Stomach (tissue), 9 donors: Measurements from ENCODE around the gene CDHR3. TPM values are rescaled to one million over a fixed set of nuclear protein-coding genes. Genes with fewer than 3 reads are reported as not detected.

Experiments
- DNase-seq, 2 donors: peaks; one replicate each; pipeline versions ENCODE4 v3.0.0 to v3.0.0-alpha.2; 2013 to 2019
- H3K27ac ChIP-seq, 5 donors: fragments of 200-600 bp in 4 of 5; sonication (generic) in 4 of 5; one replicate each; pipeline ENCODE4 v1.5.1; 2013 to 2019; ENCODE audit warnings: mild to moderate bottlenecking in 1 of 5, moderate library complexity in 1 of 5
- H3K27me3 ChIP-seq, 3 donors: fragments of 200-600 bp; sonication (generic); one replicate each; pipeline ENCODE4 v1.5.1; 2017 to 2019; ENCODE audit warnings: mixed run types in 1 of 3
- H3K36me3 ChIP-seq, 4 donors: fragments of 200-600 bp; sonication (generic); 1 replicate in 3 of 4; 2 replicates in 1 of 4; pipeline ENCODE4 v1.5.1; 2016 to 2019
- H3K4me1 ChIP-seq, 4 donors: fragments of 200-600 bp; sonication (generic); one replicate each; pipeline ENCODE4 v1.5.1; 2016 to 2019
- H3K4me3 ChIP-seq, 4 donors: fragments of 200-600 bp; sonication (generic) in 3 of 4; one replicate each; pipeline ENCODE4 v1.5.1; 2016 to 2019; ENCODE audit warnings: mild to moderate bottlenecking in 1 of 4
- H3K9me3 ChIP-seq, 4 donors: fragments of 200-600 bp; sonication (generic); one replicate each; pipeline ENCODE4 v1.5.1; 2016 to 2019
- CTCF ChIP-seq, 7 experiments: fragments of 450-650 bp in 4 of 7; fragments of 200-600 bp in 3 of 7; sonication (generic) in 3 of 7; IDR thresholded peaks; one replicate each; pipeline ENCODE4 v1.5.1; 2016 to 2019; ENCODE audit warnings: antibody characterized with exemption in 7 of 7, control low read depth in 2 of 7, mild to moderate bottlenecking in 1 of 7
- EP300 ChIP-seq: sonication (generic); formaldehyde crosslinking; IDR thresholded peaks from one replicate; pipeline ENCODE4 v1.6.1; 2017; ENCODE audit warnings: antibody characterized with exemption
- POLR2A ChIP-seq, 4 donors: fragments of 450-650 bp; IDR thresholded peaks; one replicate each; pipeline ENCODE4 v1.6.1; 2016; ENCODE audit warnings: antibody characterized with exemption in 4 of 4, control low read depth in 2 of 4, mild to moderate bottlenecking in 1 of 4, moderate library complexity in 1 of 4
- POLR2AphosphoS5 ChIP-seq, 3 donors: sonication (generic); formaldehyde crosslinking; IDR thresholded peaks; one replicate each; pipeline ENCODE4 v1.6.1; 2016; ENCODE audit warnings: antibody characterized with exemption in 3 of 3
- WGBS, 5 donors: extraction: QIAGEN DNeasy Blood & Tissue Kit in 3 of 5; methylation state at CpG; one replicate each; pipeline versions ENCODE4 v1.1.5 to v1.1.7; 2013 to 2018; 5-methylcytosine and 5-hydroxymethylcytosine counted together
- intact Hi-C: fragments of 100-400 bp; cut with DNase I; formaldehyde crosslinking; loops from one replicate; pipeline ENCODE4 v1.15.1; 2023; ENCODE audit warnings: low total_unique reads
- polyA plus RNA-seq, 3 donors: library from polyadenylated mRNA; stranded (reverse); fragments of 200-250 nt; gene quantifications; one replicate each; pipeline ENCODE4 v1.2.3, GENCODE V29; 2013
- total RNA-seq, 5 donors: library from RNA; depleted of rRNA; stranded (reverse); fragments of >200 nt; gene quantifications; one replicate each; pipeline versions ENCODE4 v1.1.0 to v1.2.3, GENCODE V29; 2014 to 2016
- donor health status: healthy with polysubstance abuse.
- donor health status: Bipolar disorder and iron deficiency.
- donor health status: healthy.

CDHR3 gene
- total and polyA plus RNA-seq, 8 donors, result 1.2 to 62.5 (median 10.6) TPM

GRCh38 chr7:105934572-105935185 lies 28.4 kb upstream of the CDHR3 start:
- no peaks in the 10 kb centered on the region for H3K27me3 ChIP-seq
- H3K4me1 ChIP-seq, result peaks cover 7 to 31% (median 24%) of the 10 kb centered on the region in 4 donors
- whole genome bisulfite sequencing, 5 donors, result 34 to 61% (median 51%) methylated on average over 7 of the region's 7 CpGs
- H3K36me3 ChIP-seq, result no peaks in the 10 kb centered on the region
- intact Hi-C loops, result loop anchor here (10.0 kb wide), 1 partner anchor 80 kb away; no protein-coding TSS in a partner anchor
- H3K4me3 ChIP-seq, result no peak overlapping the region
- peak overlapping the region; percentile 61 to 70 (median 63) for H3K27ac ChIP-seq
- peak in 5 of 7 experiments; percentile 41 to 82 (median 48) for TF ChIP-seq CTCF (IDR thresholded peaks at IDR 0.05)
- peak in 2 of 3 donors; percentile 26 to 54 for TF ChIP-seq POLR2AphosphoS5 (IDR thresholded peaks at IDR 0.05)
- TF ChIP-seq EP300, result no peak
- TF ChIP-seq POLR2A (IDR thresholded peaks at IDR 0.05), result no peak
- DNase-seq, result peak; percentile 56 to 89
- no peaks in the 10 kb centered on the region for H3K9me3 ChIP-seq

- peak; percentile 54 to 66 for DNase-seq
- intact Hi-C loops, result loop anchor here (10.0 kb wide), 1 partner anchor 80 kb away; no protein-coding TSS in a partner anchor
- Histone ChIP-seq H3K4me1 (peaks cover 7 to 31% (median 24%) of the 10 kb centered on the region in 4 donors), H3K9me3 (no peaks in the 10 kb centered on the region), H3K27me3 (no peaks in the 10 kb centered on the region), H3K36me3 (no peaks in the 10 kb centered on the region), H3K4me3 (no peak overlapping the region), H3K27ac (peak overlapping the region; percentile 61 to 79 (median 63))
- WGBS, 5 donors, result 33 to 52% (median 48%) methylated on average over 5 of the region's 5 CpGs
- TF ChIP-seq CTCF (IDR thresholded peaks at IDR 0.05) (no peak), EP300 (no peak), POLR2AphosphoS5 (IDR thresholded peaks at IDR 0.05) (peak in 1 of 3 donors; percentile 38), POLR2A (IDR thresholded peaks at IDR 0.05) (no peak)
Observed at GRCh38 chr7:105935250-105935649, 27.8 kb upstream of the CDHR3 start.

- TF ChIP-seq POLR2AphosphoS5 (IDR thresholded peaks at IDR 0.05), result no peak
- TF ChIP-seq CTCF (IDR thresholded peaks at IDR 0.05), result no peak
- no peak for TF ChIP-seq POLR2A (IDR thresholded peaks at IDR 0.05)
- no peak for TF ChIP-seq EP300
- intact Hi-C loops, result loop anchor here (10.0 kb wide), 1 partner anchor 77 kb away; no protein-coding TSS in a partner anchor
- DNase-seq, result no peak
- Histone ChIP-seq H3K36me3 (no peaks in the 10 kb centered on the region), H3K9me3 (no peaks in the 10 kb centered on the region), H3K4me3 (no peak overlapping the region), H3K27ac (no peak overlapping the region), H3K27me3 (no peaks in the 10 kb centered on the region), H3K4me1 (peaks cover 7 to 31% (median 22%) of the 10 kb centered on the region in 4 donors)
- 33 to 62% (median 37%) methylated on average over 3 of the region's 3 CpGs for WGBS, 5 donors
Observed at GRCh38 chr7:105937411-105937810, 25.7 kb upstream of the CDHR3 start.

DNA sequence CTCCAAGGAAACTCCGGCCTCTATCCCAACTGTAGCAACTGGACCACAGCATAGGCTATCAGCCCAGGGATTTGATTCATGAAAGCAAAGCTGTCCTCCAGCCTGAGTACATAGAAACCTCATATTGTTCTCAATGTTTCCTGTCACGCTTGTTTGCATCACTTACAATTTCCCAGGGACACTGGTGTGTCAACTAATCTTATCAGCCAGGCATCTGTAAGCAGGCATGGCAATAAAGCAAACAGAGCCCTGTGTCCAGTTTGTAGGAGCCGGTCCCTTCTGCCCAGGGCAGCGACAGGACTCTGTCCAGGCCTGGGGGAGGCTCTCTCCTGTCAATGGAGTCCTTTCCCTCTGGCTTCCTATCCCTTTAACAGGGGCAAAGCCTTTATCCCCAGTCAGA lies 23.0 kb upstream of the CDHR3 start:
- peak in 1 of 2 donors; percentile 42 for DNase-seq
- intact Hi-C loops, result no loop called here
- H3K9me3 ChIP-seq, result no peaks in the 10 kb centered on the region
- H3K4me1 ChIP-seq, result peaks cover 6 to 11% (median 6%) of the 10 kb centered on the region in 4 donors
- no peak for TF ChIP-seq CTCF (IDR thresholded peaks at IDR 0.05)
- no peak for TF ChIP-seq EP300
- no peak for TF ChIP-seq POLR2A (IDR thresholded peaks at IDR 0.05)
- no peak for TF ChIP-seq POLR2AphosphoS5 (IDR thresholded peaks at IDR 0.05)
- no peak overlapping the region for H3K4me3 ChIP-seq
- no peak overlapping the region for H3K27ac ChIP-seq
- H3K36me3 ChIP-seq, result no peaks in the 10 kb centered on the region
- no peaks in the 10 kb centered on the region for H3K27me3 ChIP-seq
- 50 to 64% (median 57%) methylated on average over 4 of the region's 4 CpGs for WGBS, 5 donors
